ENCODE data around the gene ITPA.

DNA sequence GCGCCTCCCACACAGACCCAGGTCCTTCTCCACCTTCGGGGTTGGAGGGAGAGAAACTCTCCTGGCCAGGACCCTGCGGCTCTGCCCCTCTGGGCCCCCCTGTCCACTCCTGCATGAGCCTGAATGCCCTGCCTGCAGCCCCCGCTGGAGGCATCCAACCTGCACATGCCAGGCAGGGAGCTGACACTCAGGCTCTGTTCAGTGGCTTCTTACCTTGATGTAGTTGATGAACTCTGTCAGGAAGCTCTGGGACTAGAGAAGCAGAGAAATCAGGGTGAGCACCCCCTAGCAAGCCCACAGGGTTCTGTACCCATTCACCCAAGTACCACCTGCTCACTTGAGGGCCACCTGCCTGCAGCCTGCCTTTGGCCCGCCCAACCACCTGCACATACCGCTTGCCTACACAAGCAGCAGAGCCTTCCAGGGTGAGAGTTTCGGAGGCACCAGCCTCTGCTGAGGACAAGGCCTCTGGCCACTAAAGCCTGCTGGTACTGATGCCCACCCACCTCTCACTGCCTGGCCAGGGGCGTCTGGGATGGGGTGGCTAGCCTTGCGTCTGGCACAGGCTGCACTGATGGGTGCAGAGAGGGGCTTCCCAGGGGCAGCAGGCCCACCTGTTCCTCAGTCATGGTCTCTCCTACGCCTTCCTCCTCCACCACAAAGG lies 14.5 kb upstream of the ITPA start:
- TF ChIP-seq POLR2A (IDR thresholded peaks at IDR 0.05) = no peak
- TF ChIP-seq POLR2AphosphoS5 (IDR thresholded peaks at IDR 0.05) = no peak
- no peak for TF ChIP-seq CTCF (IDR thresholded peaks at IDR 0.05)
